OCI-LY1 (cell line): ENCODE results near the gene ZC4H2.

Experiments
- H2AFZ ChIP-seq: fragments of 200-600 bp; sonication (generic), shearing (Covaris generic); 2 replicates; pipeline ENCODE4 v1.6.0; 2014; ENCODE audit warnings: antibody characterized with exemption, mild to moderate bottlenecking, low read length
- H3F3A ChIP-seq: fragments of 200-600 bp; sonication (generic), shearing (Covaris generic); 2 replicates; pipeline ENCODE4 v1.6.0; 2014; ENCODE audit warnings: mild to moderate bottlenecking, antibody characterized with exemption, low read length, moderate library complexity; ENCODE audit not compliant: insufficient read depth
- H3K27ac ChIP-seq: fragments of 200-600 bp; sonication (generic); 2 replicates; pipeline ENCODE4 v1.5.1; 2014; ENCODE audit warnings: low read length, mixed run types, mild to moderate bottlenecking, low read depth; ENCODE audit not compliant: poor library complexity, severe bottlenecking
- H3K27me3 ChIP-seq: fragments of 200-600 bp; sonication (generic); 2 replicates; pipeline ENCODE4 v1.6.0; 2014; ENCODE audit warnings: antibody characterized with exemption, mild to moderate bottlenecking, low read length, moderate library complexity; ENCODE audit not compliant: insufficient read depth
- H3K36me3 ChIP-seq: fragments of 200-600 bp; sonication (generic); 2 replicates; pipeline ENCODE4 v1.6.1; 2014; ENCODE audit warnings: mild to moderate bottlenecking, antibody characterized with exemption, low read length, moderate library complexity, mixed read lengths; ENCODE audit not compliant: insufficient read depth
- H3K4me1 ChIP-seq: fragments of 200-600 bp; sonication (generic); 2 replicates; pipeline ENCODE4 v1.5.1; 2014; ENCODE audit warnings: mild to moderate bottlenecking, low read length, moderate library complexity; ENCODE audit not compliant: insufficient read depth, severe bottlenecking
- H3K4me2 ChIP-seq: fragments of 200-600 bp; sonication (generic), shearing (Covaris generic); 2 replicates; pipeline ENCODE4 v1.6.1; 2014; ENCODE audit warnings: low read length
- H3K4me3 ChIP-seq: fragments of 200-600 bp; sonication (generic); 2 replicates; pipeline ENCODE4 v1.5.1; 2014; ENCODE audit warnings: low read length, low read depth, mild to moderate bottlenecking, mixed read lengths; ENCODE audit not compliant: poor library complexity, severe bottlenecking
- H3K79me2 ChIP-seq: fragments of 200-600 bp; shearing (Covaris generic); 2 replicates; pipeline ENCODE4 v1.6.1; 2016; ENCODE audit warnings: mixed run types, low read length, mixed read lengths; ENCODE audit not compliant: insufficient read depth
- H3K9ac ChIP-seq: fragments of 200-600 bp; sonication (generic), shearing (Covaris generic); 2 replicates; pipeline ENCODE4 v1.6.1; 2014; ENCODE audit warnings: mild to moderate bottlenecking, low read length, mixed read lengths
- H3K9me2 ChIP-seq: fragments of 200-600 bp; sonication (generic), shearing (Covaris generic); 2 replicates; pipeline ENCODE4 v1.6.1; 2014; ENCODE audit warnings: low read depth, mild to moderate bottlenecking, low read length, mixed read lengths
- H3K9me3 ChIP-seq: fragments of 200-600 bp; shearing (Covaris generic); 2 replicates; pipeline ENCODE4 v1.6.1; 2014; ENCODE audit warnings: low read length, mixed read lengths
- H4K20me1 ChIP-seq: fragments of 200-600 bp; sonication (generic), shearing (Covaris generic); 2 replicates; pipeline ENCODE4 v1.6.0; 2016; ENCODE audit warnings: mild to moderate bottlenecking, low read length; ENCODE audit not compliant: insufficient read depth
- CTCF ChIP-seq: fragments of 200-600 bp; sonication (generic), shearing (Covaris generic); IDR thresholded peaks from 2 replicates; pipeline ENCODE4 v1.5.1; 2017; ENCODE audit warnings: mild to moderate bottlenecking, antibody characterized with exemption, low read length, moderate library complexity, mixed read lengths
- EZH2 ChIP-seq: fragments of 200-600 bp; sonication (generic), shearing (Covaris generic); IDR thresholded peaks from 2 replicates; pipeline ENCODE4 v1.8.0; 2017; ENCODE audit warnings: borderline replicate concordance, mixed run types, mild to moderate bottlenecking, antibody characterized with exemption, low read length, moderate library complexity, mixed read lengths

Gene ZC4H2

GRCh38 chrX:64925480-64925879 lies 50.8 kb downstream of the ZC4H2 start:
- Histone ChIP-seq H3K4me3 (no peak overlapping the region), H3K9me2 (no peaks in the 10 kb centered on the region), H3K27me3 (no peaks in the 10 kb centered on the region), H3K36me3 (no peaks in the 10 kb centered on the region), H2AFZ (no peak overlapping the region), H3K79me2 (no peaks in the 10 kb centered on the region), H3K9ac (no peak overlapping the region), H3F3A (no peaks in the 10 kb centered on the region), H3K4me1 (no peaks in the 10 kb centered on the region), H4K20me1 (no peaks in the 10 kb centered on the region), H3K9me3 (no peaks in the 10 kb centered on the region), H3K27ac (no peak overlapping the region), H3K4me2 (no peak overlapping the region)
- TF ChIP-seq CTCF (no peak), EZH2 (no peak)

GRCh38 chrX:64908121-64908520 lies 68.1 kb downstream of the ZC4H2 start:
- Histone ChIP-seq H3K36me3 (no peaks in the 10 kb centered on the region), H3K4me2 (no peak overlapping the region), H3K27ac (no peak overlapping the region), H4K20me1 (no peaks in the 10 kb centered on the region), H3F3A (no peaks in the 10 kb centered on the region), H3K9me3 (no peaks in the 10 kb centered on the region), H3K27me3 (no peaks in the 10 kb centered on the region), H3K4me3 (no peak overlapping the region), H3K9ac (no peak overlapping the region), H3K79me2 (no peaks in the 10 kb centered on the region), H3K4me1 (no peaks in the 10 kb centered on the region), H2AFZ (no peak overlapping the region), H3K9me2 (no peaks in the 10 kb centered on the region)
- TF ChIP-seq EZH2 (no peak), CTCF (no peak)

- Histone ChIP-seq H3K9me3 (no peaks in the 10 kb centered on the region), H3K27me3 (no peaks in the 10 kb centered on the region), H3K4me2 (peak overlapping the region; percentile 45; the same call in 1 of the 2 replicates), H2AFZ (no peak overlapping the region), H3K9me2 (no peaks in the 10 kb centered on the region), H3K36me3 (no peaks in the 10 kb centered on the region), H3K4me1 (no peaks in the 10 kb centered on the region), H4K20me1 (no peaks in the 10 kb centered on the region), H3F3A (no peaks in the 10 kb centered on the region), H3K27ac (peak overlapping the region; percentile 63), H3K79me2 (no peaks in the 10 kb centered on the region), H3K9ac (peak overlapping the region; percentile 29; the same call in 1 of the 2 replicates), H3K4me3 (peak overlapping the region; percentile 50)
- TF ChIP-seq EZH2 (no peak), CTCF (peak; percentile 97)
Observed at GRCh38 chrX:64894454-64895038, 81.7 kb downstream of the ZC4H2 start.
